Transverse colon (tissue), 3 donors: ENCODE data around the gene CTSC.

Experiments used
- EP300 ChIP-seq: sonication (generic); formaldehyde crosslinking; IDR thresholded peaks from one replicate; pipeline ENCODE4 v1.6.1; 2017; ENCODE audit warnings: antibody characterized with exemption, low read depth
- POLR2A ChIP-seq: fragments of 450-650 bp; IDR thresholded peaks from one replicate; pipeline ENCODE4 v1.6.1; 2016; ENCODE audit warnings: antibody characterized with exemption, mild to moderate bottlenecking, moderate library complexity
- TF ChIP-seq, protein P1 (sequence below), 5 experiments: fragments of 200-600 bp in 3 of 5; fragments of 450-650 bp in 2 of 5; sonication (generic) in 3 of 5; IDR thresholded peaks; 1 replicate in 2 of 5; 2 replicates in 3 of 5; pipeline ENCODE4 v1.5.1; 2016 to 2017; ENCODE audit warnings: antibody characterized with exemption in 5 of 5, inconsistent platforms in 3 of 5, mild to moderate bottlenecking in 2 of 5, moderate library complexity in 1 of 5

DNA sequence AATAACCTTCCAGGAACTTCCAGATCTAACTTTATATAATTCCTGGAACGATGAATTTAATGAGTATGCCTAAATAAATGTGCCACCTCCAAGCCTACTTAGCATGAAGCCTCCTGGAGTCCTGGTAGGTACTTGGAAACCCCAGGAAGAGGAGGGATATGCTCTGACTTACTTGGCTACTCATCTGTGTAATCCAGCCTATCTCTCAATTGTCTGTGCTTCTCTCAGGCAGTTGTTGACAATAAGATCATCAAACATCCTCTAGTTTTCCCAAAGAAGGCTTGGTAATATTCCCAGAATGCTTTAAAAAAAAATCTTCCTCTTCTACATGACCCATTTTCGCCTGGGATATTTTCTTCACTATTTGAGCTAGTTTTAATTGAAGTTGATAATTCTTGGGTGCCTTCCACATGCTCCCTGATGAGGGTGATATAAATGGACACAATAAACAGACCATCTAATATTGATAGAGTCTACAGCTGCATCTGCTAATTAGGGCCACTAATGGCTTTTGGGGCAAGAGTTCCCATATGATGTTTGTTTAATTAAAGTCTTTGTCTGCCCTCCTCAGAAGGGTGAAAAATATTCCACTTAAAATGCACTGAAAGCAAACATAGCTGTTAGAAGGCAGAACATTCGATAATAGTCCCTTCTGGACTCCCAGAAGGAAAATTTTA is 86.8 kb downstream of the CTSC start:
- TF ChIP-seq, protein P1, sequence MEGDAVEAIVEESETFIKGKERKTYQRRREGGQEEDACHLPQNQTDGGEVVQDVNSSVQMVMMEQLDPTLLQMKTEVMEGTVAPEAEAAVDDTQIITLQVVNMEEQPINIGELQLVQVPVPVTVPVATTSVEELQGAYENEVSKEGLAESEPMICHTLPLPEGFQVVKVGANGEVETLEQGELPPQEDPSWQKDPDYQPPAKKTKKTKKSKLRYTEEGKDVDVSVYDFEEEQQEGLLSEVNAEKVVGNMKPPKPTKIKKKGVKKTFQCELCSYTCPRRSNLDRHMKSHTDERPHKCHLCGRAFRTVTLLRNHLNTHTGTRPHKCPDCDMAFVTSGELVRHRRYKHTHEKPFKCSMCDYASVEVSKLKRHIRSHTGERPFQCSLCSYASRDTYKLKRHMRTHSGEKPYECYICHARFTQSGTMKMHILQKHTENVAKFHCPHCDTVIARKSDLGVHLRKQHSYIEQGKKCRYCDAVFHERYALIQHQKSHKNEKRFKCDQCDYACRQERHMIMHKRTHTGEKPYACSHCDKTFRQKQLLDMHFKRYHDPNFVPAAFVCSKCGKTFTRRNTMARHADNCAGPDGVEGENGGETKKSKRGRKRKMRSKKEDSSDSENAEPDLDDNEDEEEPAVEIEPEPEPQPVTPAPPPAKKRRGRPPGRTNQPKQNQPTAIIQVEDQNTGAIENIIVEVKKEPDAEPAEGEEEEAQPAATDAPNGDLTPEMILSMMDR (IDR thresholded peaks at IDR 0.05), result no peak
- no peak for TF ChIP-seq EP300
- no peak for TF ChIP-seq POLR2A
